ENCODE measurements around the gene CRLF3.
"Not testable (repeated sequence)": the region's sequence is repeated elsewhere in the genome, so short reads cannot be mapped to it uniquely, and the experiment has no call there.

Gene CRLF3

DNA sequence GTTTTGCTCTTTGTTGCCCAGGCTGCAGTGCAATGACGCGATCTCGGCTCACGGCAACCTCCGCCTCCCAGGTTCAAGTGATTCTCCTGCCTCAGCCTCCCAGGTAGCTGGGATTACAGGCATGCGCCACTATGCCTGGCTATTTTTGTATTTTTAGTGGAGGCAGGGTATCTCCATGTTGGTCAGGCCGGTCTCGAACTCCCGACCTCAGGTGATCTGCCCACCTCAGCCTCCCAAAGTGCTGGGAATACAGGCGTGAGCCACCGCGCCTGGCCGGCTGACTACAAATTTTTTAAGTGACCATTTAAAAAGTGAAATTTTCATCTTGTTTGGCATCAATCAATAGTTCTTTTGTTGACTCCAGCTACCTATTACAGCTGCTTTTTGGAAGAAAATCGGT, 90.3 kb downstream of the CRLF3 start:
- DNase-seq = not testable (repeated sequence)
